Stimulated activated naive CD8-positive, alpha-beta T cell treated with anti-CD3 and anti-CD28 coated beads, Interleukin-15, amount 100 ng/mL, for 72 hours (primary cell): ENCODE measurements around the gene APOBEC4.
"Not testable (repeated sequence)": the region's sequence is repeated elsewhere in the genome, so short reads cannot be mapped to it uniquely, and the experiment has no call there.

Source experiments
- ATAC-seq: fragments of 150-1000 bp; cut with Tn5 transposase; 2 replicates; pipeline ENCODE4 v1.10.0; 2021; ENCODE audit warnings: mild to moderate bottlenecking, moderate library complexity
- DNase-seq, 2 donors: peaks; one replicate each; pipeline ENCODE4 v3.0.0; 2021 to 2022
- H3K27ac Mint-ChIP-seq, 2 donors: one replicate each; pipeline ENCODE4 v1.8.0; 2022; ENCODE audit warnings: mild to moderate bottlenecking in 2 of 2, mixed read lengths in 2 of 2, moderate library complexity in 2 of 2
- H3K27me3 Mint-ChIP-seq: one replicate; pipeline ENCODE4 v1.8.0; 2022; ENCODE audit warnings: mixed read lengths
- H3K4me1 Mint-ChIP-seq: one replicate; pipeline ENCODE4 v1.8.0; 2022; ENCODE audit warnings: mild to moderate bottlenecking, mixed read lengths
- H3K4me3 Mint-ChIP-seq, 2 donors: one replicate each; pipeline ENCODE4 v1.8.0; 2022; ENCODE audit warnings: mild to moderate bottlenecking in 2 of 2, mixed read lengths in 2 of 2, moderate library complexity in 1 of 2
- H3K9me3 Mint-ChIP-seq, 2 donors: one replicate each; pipeline ENCODE4 v1.8.0; 2022; ENCODE audit warnings: mixed read lengths in 2 of 2

APOBEC4 gene

DNA sequence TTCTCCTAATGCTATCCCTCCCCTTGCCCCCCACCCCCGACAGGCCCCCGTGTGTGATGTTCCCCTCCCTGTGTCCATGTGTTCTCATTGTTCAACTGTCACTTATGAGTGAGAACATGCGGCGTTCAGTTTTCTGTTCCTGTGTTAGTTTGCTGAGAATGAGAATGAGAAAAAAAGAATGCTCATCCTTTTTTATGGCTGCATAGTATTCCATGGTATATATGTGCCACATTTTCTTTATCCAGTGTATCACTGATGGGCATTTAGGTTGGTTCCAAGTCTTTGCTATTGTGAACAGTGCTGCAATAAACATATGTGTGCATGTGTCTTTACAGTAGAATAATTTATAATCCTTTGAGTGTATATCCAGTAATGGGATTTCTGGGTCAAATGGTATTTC is 26.2 kb upstream of the APOBEC4 start:
- not testable (repeated sequence) for DNase-seq, H3K4me3 Mint-ChIP-seq, H3K4me1 Mint-ChIP-seq, H3K27ac Mint-ChIP-seq, ATAC-seq, H3K9me3 Mint-ChIP-seq
- peaks cover 36% of the 10 kb centered on the region for H3K27me3 Mint-ChIP-seq

DNA sequence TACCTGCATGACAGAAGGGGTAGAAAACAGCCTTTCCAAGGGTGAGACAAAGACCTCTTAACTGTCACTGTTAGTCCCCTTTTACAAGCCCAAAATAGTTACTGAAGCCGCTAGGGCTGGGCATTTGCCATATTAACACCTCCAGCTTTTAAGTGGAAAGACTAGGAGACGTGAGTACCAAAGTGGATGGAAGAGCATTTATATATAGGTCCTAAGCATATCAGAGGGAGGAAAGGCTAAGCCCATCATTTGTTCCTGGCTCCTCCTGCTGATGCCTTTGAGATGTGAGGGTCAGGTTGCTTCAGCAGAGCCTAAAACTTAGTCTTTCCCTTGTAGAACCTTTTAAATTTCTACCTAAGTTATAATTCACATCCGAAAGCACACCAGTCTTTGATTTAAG is 25.7 kb upstream of the APOBEC4 start:
- H3K27ac Mint-ChIP-seq, result no peak overlapping the region
- DNase-seq (no peak), ATAC-seq (no peak)
- no peaks in the 10 kb centered on the region for H3K4me1 Mint-ChIP-seq
- peaks cover 30% of the 10 kb centered on the region for H3K27me3 Mint-ChIP-seq
- no peaks in the 10 kb centered on the region for H3K9me3 Mint-ChIP-seq
- no peak overlapping the region for H3K4me3 Mint-ChIP-seq

DNA sequence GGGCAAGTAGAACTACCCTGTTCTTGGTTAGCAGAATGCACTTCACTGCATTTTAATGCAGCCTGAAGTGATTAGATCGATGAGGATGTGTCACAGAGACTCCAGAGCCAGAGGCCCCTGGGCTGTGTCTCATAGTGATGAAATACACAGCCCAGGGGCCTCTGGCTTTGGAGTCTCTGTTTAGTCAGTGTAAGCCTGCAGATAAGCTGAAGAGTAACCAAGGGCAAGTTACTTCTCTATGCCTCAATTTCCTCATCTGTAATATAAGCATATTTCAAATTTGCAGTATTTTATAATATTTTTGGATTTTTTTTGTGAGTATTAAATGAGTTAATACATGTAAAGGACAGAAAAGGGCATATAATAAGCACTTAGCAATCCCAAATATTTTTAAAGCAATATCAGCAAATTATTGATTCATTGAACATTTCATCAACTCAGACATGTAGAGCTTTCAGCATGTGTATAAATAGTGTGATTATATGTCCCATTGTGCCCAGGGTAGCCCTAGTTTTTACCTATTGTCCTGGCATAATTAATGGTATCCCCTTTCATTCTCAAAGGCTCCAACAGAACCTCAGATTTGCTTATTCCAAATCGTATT is 23.6 kb upstream of the APOBEC4 start:
- Mint-ChIP-seq H3K4me1 (no peaks in the 10 kb centered on the region), H3K27ac (no peak overlapping the region), H3K9me3 (no peaks in the 10 kb centered on the region), H3K4me3 (no peak overlapping the region), H3K27me3 (peaks cover 13% of the 10 kb centered on the region)
- DNase-seq, result no peak
- ATAC-seq, result no peak

DNA sequence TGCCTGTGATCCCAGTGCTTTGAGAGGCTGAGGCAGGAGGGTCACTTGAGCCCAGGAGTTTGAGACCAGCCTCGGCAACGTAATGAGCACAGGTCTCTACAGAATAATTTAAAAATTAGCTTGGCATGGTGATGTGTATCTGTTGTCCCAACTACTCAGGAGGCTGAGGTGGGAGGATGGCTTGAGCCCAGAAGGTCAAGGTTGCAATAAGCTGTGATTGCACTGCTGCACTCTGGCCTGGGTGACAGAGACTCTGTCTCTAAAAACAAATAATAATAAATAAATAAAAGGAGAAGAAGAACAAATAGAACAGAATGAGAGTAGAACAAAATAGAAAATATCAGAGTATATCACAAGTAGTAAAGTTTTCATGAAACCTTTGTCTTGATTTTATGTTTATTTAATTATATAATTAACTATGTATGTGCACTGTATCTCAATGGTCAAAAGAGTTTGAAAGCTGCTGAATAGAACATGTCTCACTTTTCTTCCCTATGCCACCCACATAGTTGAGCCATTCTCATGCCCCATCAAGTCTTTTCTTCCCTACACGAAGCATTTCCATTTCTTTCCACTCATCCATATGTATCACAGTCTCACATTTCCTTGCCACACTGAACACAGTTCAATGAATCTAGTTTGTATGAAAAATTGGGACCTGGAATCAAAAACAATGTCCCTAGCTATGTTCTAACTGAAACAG is 22.9 kb upstream of the APOBEC4 start:
- DNase-seq (no peak), ATAC-seq (no peak)
- Mint-ChIP-seq H3K27me3 (peaks cover 8% of the 10 kb centered on the region), H3K9me3 (no peaks in the 10 kb centered on the region), H3K4me3 (no peak overlapping the region), H3K4me1 (no peaks in the 10 kb centered on the region), H3K27ac (no peak overlapping the region)

DNA sequence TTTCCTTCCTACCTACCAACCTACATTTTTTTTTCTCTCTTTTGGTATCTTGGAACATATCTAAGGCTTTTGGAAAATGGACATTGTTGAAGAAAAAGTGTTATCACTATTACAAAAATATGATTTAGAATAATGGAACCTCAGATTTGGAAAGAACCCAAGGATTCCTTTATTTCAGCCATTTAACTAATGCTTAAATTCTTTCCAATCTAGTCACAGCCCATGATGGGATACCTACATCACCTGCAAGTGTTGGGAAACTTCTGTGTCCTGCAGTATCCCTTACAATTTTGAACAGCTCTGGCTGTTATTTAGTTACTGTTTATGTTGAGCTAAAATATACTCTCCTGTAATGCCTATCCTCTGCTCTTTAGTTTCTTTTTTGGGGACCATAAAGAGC is 22.3 kb upstream of the APOBEC4 start:
- ATAC-seq, result no peak
- H3K4me1 Mint-ChIP-seq, result no peaks in the 10 kb centered on the region

DNA sequence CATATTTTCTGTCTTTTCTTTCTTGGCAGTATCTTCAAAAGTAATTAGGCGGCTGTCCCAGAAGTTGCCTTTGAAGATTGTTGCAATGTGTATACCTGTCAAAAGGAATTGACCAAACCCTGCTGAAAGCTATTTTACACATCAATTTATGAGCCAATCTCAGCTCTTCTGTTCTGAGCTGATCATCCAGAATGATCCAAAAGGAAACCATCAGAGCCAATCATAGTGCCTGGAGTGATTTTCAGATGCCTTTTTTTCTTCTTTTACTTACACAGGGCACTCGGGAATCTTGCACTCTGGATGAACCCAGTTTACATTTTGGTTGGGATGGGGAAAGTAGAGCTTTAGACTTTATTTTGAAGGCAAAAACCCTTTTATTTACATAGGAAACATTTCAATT is 21.8 kb upstream of the APOBEC4 start:
- no peaks in the 10 kb centered on the region for H3K9me3 Mint-ChIP-seq
- no peaks in the 10 kb centered on the region for H3K4me1 Mint-ChIP-seq
- peaks cover 8% of the 10 kb centered on the region for H3K27me3 Mint-ChIP-seq
- ATAC-seq (no peak), DNase-seq (no peak)
- no peak overlapping the region for H3K27ac Mint-ChIP-seq
- H3K4me3 Mint-ChIP-seq, result no peak overlapping the region

More for the DNA sequence above, 22.3 kb upstream of the APOBEC4 start:
- Mint-ChIP-seq H3K27ac (no peak overlapping the region), H3K9me3 (no peaks in the 10 kb centered on the region), H3K4me3 (no peak overlapping the region), H3K27me3 (peaks cover 8% of the 10 kb centered on the region)
- no peak for DNase-seq

DNA sequence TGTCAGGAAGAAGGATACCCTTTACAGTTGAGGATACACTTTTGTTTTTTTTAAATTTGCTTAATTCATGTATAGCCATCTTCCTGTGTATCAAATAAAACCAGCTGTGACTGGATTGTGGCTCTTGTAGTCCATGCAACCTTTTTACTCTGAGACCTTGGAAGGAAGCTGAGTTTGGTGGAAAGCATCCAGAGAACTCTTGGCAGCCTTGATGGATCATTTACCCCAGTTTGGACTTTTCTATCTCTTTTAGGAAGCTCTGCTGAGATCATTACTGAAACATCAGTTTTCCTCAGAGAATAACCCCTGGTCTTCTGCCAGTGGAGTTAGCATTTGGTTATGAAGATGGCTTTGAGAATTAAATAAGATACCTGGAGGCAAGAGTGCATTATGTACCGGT is 21.2 kb upstream of the APOBEC4 start:
- no peak overlapping the region for H3K4me3 Mint-ChIP-seq
- H3K9me3 Mint-ChIP-seq, result no peaks in the 10 kb centered on the region
- no peaks in the 10 kb centered on the region for H3K4me1 Mint-ChIP-seq
- ATAC-seq (no peak), DNase-seq (no peak)
- no peak overlapping the region for H3K27ac Mint-ChIP-seq
- peaks cover 8% of the 10 kb centered on the region for H3K27me3 Mint-ChIP-seq

DNA sequence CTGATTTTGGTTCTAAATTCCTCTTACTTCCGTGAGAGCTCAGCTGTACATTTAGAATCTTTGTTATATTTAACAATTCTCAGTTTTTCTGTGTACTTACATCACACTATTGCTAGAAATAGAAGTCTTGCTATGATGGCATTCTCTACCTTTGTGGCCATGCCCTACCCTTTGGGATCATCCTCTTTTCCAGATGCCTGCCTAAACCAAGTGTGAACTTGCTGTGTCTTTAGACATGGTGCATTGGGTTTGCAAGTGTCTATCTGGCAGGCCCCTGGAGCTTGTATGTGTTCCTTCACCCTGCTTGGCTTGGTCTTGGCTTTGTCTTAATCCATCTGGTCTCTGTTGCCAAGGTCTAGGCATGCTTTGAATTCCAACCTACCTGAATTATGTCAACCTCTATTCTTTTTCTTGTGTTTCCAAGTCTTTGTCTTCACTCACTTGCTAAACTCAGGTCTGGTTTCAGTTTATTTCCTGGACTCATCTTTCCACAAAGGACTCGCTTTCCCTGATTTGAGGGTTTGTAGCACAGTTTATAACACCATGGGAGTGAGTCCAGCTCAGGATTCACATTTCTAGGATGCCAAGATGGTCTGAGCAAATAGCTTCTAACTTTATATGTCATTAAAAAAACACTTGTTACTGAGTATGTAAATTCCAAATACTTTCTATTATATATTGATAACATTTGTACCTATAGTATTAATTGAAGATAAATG is 20.6 kb upstream of the APOBEC4 start:
- DNase-seq (no peak), ATAC-seq (no peak)
- Mint-ChIP-seq H3K4me1 (no peaks in the 10 kb centered on the region), H3K27me3 (peaks cover 8% of the 10 kb centered on the region), H3K9me3 (no peaks in the 10 kb centered on the region), H3K27ac (no peak overlapping the region), H3K4me3 (no peak overlapping the region)

DNA sequence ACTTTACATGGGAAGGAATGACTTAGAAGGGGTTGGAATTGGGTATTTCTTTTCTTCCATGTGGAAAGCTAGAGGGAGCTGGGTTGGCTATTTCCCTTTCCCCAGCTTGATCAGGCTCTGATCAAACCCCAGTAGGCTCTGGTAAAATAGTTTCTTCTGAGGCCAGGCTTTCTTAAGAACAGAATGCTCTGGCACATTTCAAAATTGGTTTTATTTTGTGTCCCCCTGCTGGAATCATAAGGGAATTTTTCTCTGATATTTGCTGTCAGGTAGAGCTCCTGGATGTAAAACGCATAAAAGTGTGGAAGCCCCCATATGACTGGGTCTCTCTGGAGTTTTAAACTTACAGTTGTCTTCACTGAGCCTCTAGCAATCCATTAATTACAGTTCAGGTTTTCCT is 17.1 kb upstream of the APOBEC4 start:
- H3K9me3 Mint-ChIP-seq, result no peaks in the 10 kb centered on the region
- no peak for DNase-seq

DNA sequence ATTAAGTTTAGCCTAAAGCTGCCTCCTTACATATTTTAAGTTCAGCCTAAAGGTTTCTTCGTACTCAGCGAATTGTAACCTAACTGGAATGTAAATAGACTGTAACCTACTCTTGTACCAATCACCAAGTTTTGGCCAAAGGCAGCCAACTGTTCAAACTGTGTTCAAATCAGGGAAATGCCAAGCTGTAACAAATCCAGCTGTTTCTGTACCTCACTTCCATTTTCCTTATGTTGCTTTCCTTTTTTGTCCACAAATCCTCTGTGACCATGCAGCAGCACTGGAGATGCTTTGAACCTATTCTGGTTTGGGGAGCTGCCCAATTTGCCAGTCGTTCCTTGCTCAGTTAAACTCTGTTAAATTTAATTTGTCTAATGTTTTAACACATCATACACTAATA is 3.2 kb upstream of the APOBEC4 start:
- Mint-ChIP-seq H3K27me3 (peaks cover 8% of the 10 kb centered on the region), H3K4me3 (no peak overlapping the region), H3K9me3 (no peaks in the 10 kb centered on the region), H3K27ac (no peak overlapping the region), H3K4me1 (peaks cover 37% of the 10 kb centered on the region)
- ATAC-seq (no peak), DNase-seq (no peak)

More for the DNA sequence above, 17.1 kb upstream of the APOBEC4 start:
- no peak overlapping the region for H3K27ac Mint-ChIP-seq
- no peak overlapping the region for H3K4me3 Mint-ChIP-seq
- H3K27me3 Mint-ChIP-seq, result no peaks in the 10 kb centered on the region
- no peak for ATAC-seq
- H3K4me1 Mint-ChIP-seq, result no peaks in the 10 kb centered on the region

DNA sequence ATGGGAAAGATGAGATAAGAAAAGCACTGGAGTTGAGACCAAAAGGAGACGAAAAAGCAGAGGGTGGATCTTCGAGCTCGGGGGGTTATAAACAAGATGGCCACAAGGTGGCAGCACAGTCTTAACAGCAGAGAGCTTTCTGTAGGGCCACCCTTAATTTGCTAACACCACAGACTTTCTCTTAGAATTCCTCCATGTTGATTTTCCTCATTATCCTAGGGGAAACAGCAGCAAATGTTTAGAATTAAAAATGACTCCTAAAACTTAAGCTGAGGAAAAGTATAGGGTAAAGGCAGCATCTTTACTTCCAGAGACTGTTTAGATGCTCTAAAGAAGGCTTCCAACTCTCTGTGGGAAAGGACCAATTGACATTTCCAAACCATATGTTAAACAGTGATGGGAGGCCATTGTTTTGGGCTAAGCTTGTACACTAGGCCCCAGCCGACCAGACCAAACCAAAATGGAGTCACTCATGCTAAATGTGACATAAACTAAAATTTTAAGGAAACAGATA is 2.5 kb upstream of the APOBEC4 start:
- Mint-ChIP-seq H3K4me1 (peaks cover 41% of the 10 kb centered on the region), H3K4me3 (no peak overlapping the region), H3K9me3 (no peaks in the 10 kb centered on the region), H3K27ac (no peak overlapping the region), H3K27me3 (peaks cover 2% of the 10 kb centered on the region)
- DNase-seq, result peak; percentile 60 to 64
- ATAC-seq, result no peak

DNA sequence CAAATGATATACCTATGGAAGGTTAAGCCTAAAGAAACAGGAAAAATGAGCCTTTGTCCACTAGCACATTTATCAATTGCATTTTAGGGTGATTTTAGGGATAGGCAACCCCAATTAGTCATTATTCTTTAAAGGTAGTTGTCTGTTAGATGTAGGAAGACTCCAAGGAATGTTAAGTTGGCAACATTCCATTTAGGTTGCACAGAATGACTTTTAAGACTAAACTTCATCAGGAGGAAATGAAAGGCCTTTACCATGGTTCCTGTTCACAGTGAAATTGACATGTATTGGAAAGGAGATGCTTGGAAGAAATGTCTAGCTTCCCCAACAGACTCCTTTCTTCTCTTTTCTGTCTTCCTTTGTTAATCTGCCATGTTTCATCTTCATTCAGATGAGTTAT is 1.6 kb upstream of the APOBEC4 start:
- Mint-ChIP-seq H3K4me3 (no peak overlapping the region), H3K27ac (no peak overlapping the region), H3K27me3 (no peaks in the 10 kb centered on the region), H3K9me3 (no peaks in the 10 kb centered on the region), H3K4me1 (peaks cover 41% of the 10 kb centered on the region)
- DNase-seq, result no peak
- ATAC-seq, result no peak

DNA sequence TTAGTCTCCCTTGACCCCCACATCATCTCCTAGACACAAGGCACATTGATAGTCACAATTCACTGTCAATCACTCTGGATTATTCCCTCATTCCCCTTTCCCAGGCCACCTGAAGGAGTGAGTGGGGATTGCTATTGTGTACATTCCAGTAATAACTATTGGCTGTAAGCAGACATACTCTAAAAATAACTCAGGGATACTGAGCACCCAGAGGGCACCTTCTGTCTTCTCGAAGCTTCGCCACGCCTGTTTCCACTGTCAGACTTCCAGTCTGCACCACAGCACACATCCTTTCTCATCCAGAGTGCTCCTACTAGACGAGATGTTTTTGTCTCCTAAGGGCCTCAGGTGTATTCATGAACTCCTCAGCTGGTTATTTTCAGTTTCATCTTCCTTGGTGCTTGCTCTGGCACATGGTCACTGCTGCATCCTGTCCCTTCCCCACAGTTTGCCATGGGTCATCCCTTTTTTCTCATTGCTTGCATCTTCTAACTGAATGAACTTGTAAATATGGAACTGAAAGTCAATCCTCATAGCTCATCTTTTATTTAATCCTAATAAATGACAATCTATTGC is 848 bp upstream of the APOBEC4 start:
- no peak for DNase-seq
- Mint-ChIP-seq H3K4me1 (peaks cover 41% of the 10 kb centered on the region), H3K4me3 (peak overlapping the region; percentile 14 to 19), H3K27me3 (no peaks in the 10 kb centered on the region), H3K27ac (peak overlapping the region; percentile 36 to 79), H3K9me3 (no peaks in the 10 kb centered on the region)
- no peak for ATAC-seq

DNA sequence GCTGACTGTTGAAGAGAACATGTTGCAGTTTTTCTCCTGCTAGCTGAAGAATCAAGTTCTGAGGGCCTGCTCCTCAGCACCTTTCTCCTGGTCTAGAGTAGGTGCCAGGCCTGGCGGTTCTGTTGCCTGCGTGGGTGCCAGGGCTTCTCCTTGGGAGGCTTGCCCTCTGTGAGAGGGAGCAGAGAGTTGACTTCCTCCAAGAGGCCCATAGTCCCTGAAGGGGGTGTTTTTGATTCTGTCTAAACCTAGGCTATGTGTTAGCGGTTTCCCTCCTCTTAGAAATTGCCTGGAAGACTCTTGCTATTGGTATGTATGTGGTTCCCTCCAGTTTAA is 312 bp upstream of the APOBEC4 start:
- Mint-ChIP-seq H3K9me3 (no peaks in the 10 kb centered on the region), H3K4me1 (peaks cover 41% of the 10 kb centered on the region), H3K4me3 (peak overlapping the region in 1 of 2 donors; percentile 19), H3K27me3 (no peaks in the 10 kb centered on the region), H3K27ac (peak overlapping the region in 1 of 2 donors; percentile 79)
- ATAC-seq (no peak), DNase-seq (no peak)

DNA sequence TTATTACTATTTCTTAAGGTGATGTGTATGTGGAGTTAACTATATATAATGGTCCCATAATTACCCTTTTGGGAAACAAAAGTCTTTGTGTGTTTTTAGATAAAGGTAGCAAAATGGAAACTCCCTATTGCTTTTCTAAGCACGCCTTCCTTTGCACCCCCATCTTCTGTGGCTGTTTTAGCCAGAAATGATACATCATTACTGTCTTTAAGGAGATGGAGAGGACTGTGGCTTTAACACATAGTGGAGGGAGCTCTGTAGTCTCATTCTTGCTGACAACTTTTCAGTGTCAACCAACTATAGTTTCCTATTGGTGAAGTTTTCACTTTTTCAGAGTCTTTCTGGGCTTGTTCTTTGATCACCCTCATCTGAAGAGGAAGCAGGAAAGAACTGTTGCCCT is 1.0 kb downstream of the APOBEC4 start:
- ATAC-seq, result peak; percentile 99
- no peaks in the 10 kb centered on the region for H3K9me3 Mint-ChIP-seq
- H3K27me3 Mint-ChIP-seq, result no peaks in the 10 kb centered on the region
- H3K27ac Mint-ChIP-seq, result peak overlapping the region; percentile 29 to 82
- peak; percentile 21 to 49 for DNase-seq
- peak overlapping the region; percentile 38 to 62 for H3K4me3 Mint-ChIP-seq
- peaks cover 41% of the 10 kb centered on the region for H3K4me1 Mint-ChIP-seq

DNA sequence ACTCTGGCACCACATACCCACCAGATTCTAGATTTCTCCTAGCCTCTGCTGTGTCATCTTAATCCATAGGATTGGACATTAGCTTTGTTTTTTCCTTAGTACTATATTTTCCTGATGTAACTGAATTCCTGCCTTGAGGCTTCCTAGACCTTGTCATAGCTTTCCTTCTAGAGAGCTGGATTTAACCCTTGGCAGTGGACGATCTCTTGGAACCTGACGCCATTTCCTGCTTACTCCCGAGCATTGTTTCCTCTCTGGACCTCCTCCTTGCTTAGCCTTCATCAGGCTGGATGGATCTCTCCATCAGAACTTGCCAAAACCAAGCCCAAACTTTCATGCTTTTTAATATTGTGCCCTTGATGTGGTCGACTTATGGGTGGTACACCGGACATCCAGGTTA is 1.5 kb downstream of the APOBEC4 start:
- H3K27ac Mint-ChIP-seq, result peak overlapping the region; percentile 72 to 82
- no peak for ATAC-seq

More for the DNA sequence above, 1.5 kb downstream of the APOBEC4 start:
- Mint-ChIP-seq H3K4me1 (peaks cover 41% of the 10 kb centered on the region), H3K9me3 (no peaks in the 10 kb centered on the region), H3K4me3 (peak overlapping the region; percentile 38 to 62), H3K27me3 (no peaks in the 10 kb centered on the region)
- no peak for DNase-seq
